ENCODE measurements around the gene PRDM10.
A peak's percentile ranks its signal among the peaks of the same experiment; 100 is the strongest.

The PRDM10 gene

GRCh38 chr11:129938764-129939163, 63.9 kb downstream of the PRDM10 start:
- DNase-seq = no peak

GRCh38 chr11:129937592-129938238, 64.9 kb downstream of the PRDM10 start:
- no peak for DNase-seq

GRCh38 chr11:129935723-129936122, 66.9 kb downstream of the PRDM10 start:
- no peak for DNase-seq

- no peak for DNase-seq
Measured at GRCh38 chr11:129933891-129934290, 68.7 kb downstream of the PRDM10 start.

- no peak for DNase-seq
Measured at GRCh38 chr11:129933262-129933661, 69.4 kb downstream of the PRDM10 start.

GRCh38 chr11:129932381-129933067, 70.1 kb downstream of the PRDM10 start:
- DNase-seq = no peak

GRCh38 chr11:129930743-129931142, 71.9 kb downstream of the PRDM10 start:
- no peak for DNase-seq

- DNase-seq = no peak
Measured at GRCh38 chr11:129930296-129930695, 72.3 kb downstream of the PRDM10 start.

- DNase-seq = no peak
Measured at GRCh38 chr11:129929721-129930120, 72.9 kb downstream of the PRDM10 start.

- no peak for DNase-seq
Measured at GRCh38 chr11:129928923-129929692, 73.5 kb downstream of the PRDM10 start.

- no peak for DNase-seq
Measured at GRCh38 chr11:129922674-129923073, 80.0 kb downstream of the PRDM10 start.

- DNase-seq = no peak
Measured at GRCh38 chr11:129918361-129918760, 84.3 kb downstream of the PRDM10 start.

GRCh38 chr11:129917231-129917630, 85.4 kb downstream of the PRDM10 start:
- DNase-seq = no peak

GRCh38 chr11:129911298-129911697, 91.3 kb downstream of the PRDM10 start:
- DNase-seq = no peak

- DNase-seq = no peak
Measured at GRCh38 chr11:129910360-129910759, 92.3 kb downstream of the PRDM10 start.

- DNase-seq = no peak
Measured at GRCh38 chr11:129905402-129905801, 97.2 kb downstream of the PRDM10 start.

GRCh38 chr11:129896062-129896461, 106.6 kb downstream of the PRDM10 start:
- DNase-seq = no peak

GRCh38 chr11:129895126-129896041, 107.3 kb downstream of the PRDM10 start, which contains the start of gene NFRKB:
Gene NFRKB (minus strand): TSS chr11:129895578. CDS start chr11:129892849, 2,729 bp downstream.
- DNase-seq = peak; percentile 95

- DNase-seq = no peak
Measured at GRCh38 chr11:129894278-129895125, 108.1 kb downstream of the PRDM10 start.

- no peak for DNase-seq
Measured at GRCh38 chr11:129888451-129888850, 114.2 kb downstream of the PRDM10 start.

GRCh38 chr11:129885381-129885780, 117.3 kb downstream of the PRDM10 start:
- no peak for DNase-seq

- no peak for DNase-seq
Measured at GRCh38 chr11:129884581-129884980, 118.1 kb downstream of the PRDM10 start.
